Measurements from ENCODE around the gene CACNA1B.

GRCh38 chr9:138064547-138064946 lies 187.0 kb downstream of the CACNA1B start:
- no peak for TF ChIP-seq MXI1 (IDR thresholded peaks at IDR 0.05; ENCODE audit: low read depth, low read length)
- TF ChIP-seq REST (IDR thresholded peaks at IDR 0.05; ENCODE audit: low read depth, low read length), result no peak
- TF ChIP-seq MEF2A (IDR thresholded peaks at IDR 0.05; ENCODE audit: borderline replicate concordance, low read depth), result no peak
- no peak for TF ChIP-seq CTCF (IDR thresholded peaks at IDR 0.05)
- TF ChIP-seq ZBTB33 (IDR thresholded peaks at IDR 0.05; ENCODE audit: borderline replicate concordance, low read depth), result no peak
- TF ChIP-seq POLR2AphosphoS5 (IDR thresholded peaks at IDR 0.05; ENCODE audit: low read depth, low read length), result no peak
- TF ChIP-seq MAX (IDR thresholded peaks at IDR 0.05; ENCODE audit: low read depth), result no peak
- no peak for TF ChIP-seq RAD21 (IDR thresholded peaks at IDR 0.05; ENCODE audit: low read length)
- TF ChIP-seq GABPA (IDR thresholded peaks at IDR 0.05; ENCODE audit: low read depth), result no peak
- TF ChIP-seq TAF1 (IDR thresholded peaks at IDR 0.05; ENCODE audit: borderline replicate concordance, low read depth, low read length), result no peak
- no peak for TF ChIP-seq YY1 (IDR thresholded peaks at IDR 0.05; ENCODE audit: low read depth)
- no peak for TF ChIP-seq CHD2 (IDR thresholded peaks at IDR 0.05; ENCODE audit: low read length, partially characterized antibody)

Measured in SK-N-SH (cell line).